HL-60 (cell line): ENCODE data around the gene RIPK3.

ENCODE experiments used
- DNase-seq, 2 experiments: peaks; one replicate each; pipeline ENCODE4 v3.0.0-alpha.2; 2010 to 2020; ENCODE audit warnings: low read depth in 1 of 2, low spot score in 1 of 2
- H3K27ac ChIP-seq: fragments of 250-450 bp; sonication (Bioruptor Pico); replicated peaks from 2 replicates; pipeline ENCODE4 v1.5.1; 2020; ENCODE audit warnings: mild to moderate bottlenecking, moderate library complexity
- H3K27me3 ChIP-seq: fragments of 250-450 bp; sonication (Bioruptor Pico); 2 replicates; pipeline ENCODE4 v1.5.1; 2021; ENCODE audit warnings: mild to moderate bottlenecking, moderate library complexity; ENCODE audit not compliant: insufficient read depth, poor library complexity, severe bottlenecking
- H3K4me3 ChIP-seq: replicated peaks from 2 replicates; pipeline ENCODE4 v1.5.1; 2011; ENCODE audit warnings: mild to moderate bottlenecking, control low read depth, low read length; ENCODE audit not compliant: insufficient read depth
- CTCF ChIP-seq: IDR thresholded peaks from one replicate; pipeline ENCODE4 v1.5.1; 2011; ENCODE audit warnings: low read length, control low read depth, inconsistent platforms; ENCODE audit not compliant: insufficient read depth
- GABPA ChIP-seq: IDR thresholded peaks from 2 replicates; pipeline ENCODE4 v1.6.1; 2012; ENCODE audit warnings: low read depth
- POLR2AphosphoS5 ChIP-seq: IDR thresholded peaks from 2 replicates; pipeline ENCODE4 v1.6.1; 2012; ENCODE audit warnings: low read depth
- REST ChIP-seq: IDR thresholded peaks from 2 replicates; pipeline ENCODE4 v1.6.1; 2012; ENCODE audit warnings: low read depth; ENCODE audit not compliant: insufficient replicate concordance
- SPI1 ChIP-seq: IDR thresholded peaks from 2 replicates; pipeline ENCODE4 v1.6.1; 2012; ENCODE audit warnings: low read depth, mild to moderate bottlenecking, borderline replicate concordance

Gene RIPK3

GRCh38 chr14:24315807-24316596, 23.8 kb downstream of the RIPK3 start:
- Histone ChIP-seq H3K4me3 (no peak overlapping the region), H3K27me3 (no peaks in the 10 kb centered on the region), H3K27ac (peak overlapping the region; percentile 93; the same call in 1 of the 2 replicates)
- no peak for DNase-seq
- no peak for TF ChIP-seq SPI1
- no peak; the same call in 1 of the 2 replicates for TF ChIP-seq POLR2AphosphoS5
- no peak for TF ChIP-seq REST
- TF ChIP-seq CTCF = no peak
- TF ChIP-seq GABPA = no peak

GRCh38 chr14:24315243-24315806, 24.5 kb downstream of the RIPK3 start:
- Histone ChIP-seq H3K27ac (peak overlapping the region; percentile 93), H3K27me3 (no peaks in the 10 kb centered on the region), H3K4me3 (no peak overlapping the region; the same call in 1 of the 2 replicates)
- DNase-seq = no peak
- no peak for TF ChIP-seq CTCF
- no peak for TF ChIP-seq SPI1
- no peak for TF ChIP-seq GABPA
- TF ChIP-seq POLR2AphosphoS5 = no peak
- TF ChIP-seq REST = no peak

- no peaks in the 10 kb centered on the region for H3K27me3 ChIP-seq
- H3K27ac ChIP-seq = peak overlapping the region; percentile 93
- no peak overlapping the region; the same call in 1 of the 2 replicates for H3K4me3 ChIP-seq
- TF ChIP-seq CTCF = no peak
- TF ChIP-seq POLR2AphosphoS5 = no peak
- peak; percentile 43; the same call in 1 of the 2 replicates for TF ChIP-seq SPI1
- TF ChIP-seq GABPA = no peak
- TF ChIP-seq REST = no peak
- peak in 1 of 2 experiments; percentile 27 for DNase-seq
Measured at GRCh38 chr14:24314377-24315193, 25.2 kb downstream of the RIPK3 start.
